ENCODE results near the gene KLHL29.

KLHL29 gene

DNA sequence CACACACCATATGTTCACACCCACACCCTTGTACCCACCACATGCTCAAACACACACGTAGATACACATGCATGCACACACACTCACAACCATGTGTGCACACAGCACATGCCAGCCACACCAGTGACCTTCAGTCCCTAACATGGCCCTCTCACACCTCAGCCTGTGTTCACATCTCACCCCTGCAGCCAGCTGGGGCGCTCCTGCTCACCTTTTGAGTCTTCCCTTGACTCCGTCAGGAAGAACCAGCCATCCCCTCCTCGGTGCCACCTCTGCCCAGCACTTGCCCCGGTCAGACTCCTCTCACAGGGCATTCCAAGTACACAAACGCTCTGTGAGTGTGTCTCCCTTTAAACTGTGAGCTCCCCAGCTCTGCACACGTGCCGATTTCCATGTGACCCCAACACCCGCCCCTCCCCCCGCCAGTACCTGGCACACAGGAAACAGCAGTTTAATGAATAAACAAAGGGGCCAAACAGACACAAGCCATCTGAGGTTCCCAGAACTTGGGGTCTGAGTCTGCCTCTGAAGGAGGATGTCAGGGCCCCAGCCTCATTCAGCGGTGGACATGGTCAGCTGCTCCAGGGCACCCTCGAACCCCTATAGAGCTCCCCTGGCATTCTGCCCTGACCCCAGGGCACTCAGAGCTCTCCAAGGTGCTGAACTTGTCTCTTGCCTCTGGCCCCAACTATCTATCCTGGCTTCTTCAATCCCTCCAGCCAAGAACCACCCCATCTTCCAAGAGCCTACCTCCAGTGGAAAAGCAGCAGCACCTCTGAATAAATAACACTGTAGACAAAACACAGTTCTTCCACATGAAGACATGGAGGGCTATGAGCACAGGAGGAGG, 289.1 kb downstream of the KLHL29 start:
- no peak for DNase-seq (ENCODE audit: low read depth, low spot score)

DNA sequence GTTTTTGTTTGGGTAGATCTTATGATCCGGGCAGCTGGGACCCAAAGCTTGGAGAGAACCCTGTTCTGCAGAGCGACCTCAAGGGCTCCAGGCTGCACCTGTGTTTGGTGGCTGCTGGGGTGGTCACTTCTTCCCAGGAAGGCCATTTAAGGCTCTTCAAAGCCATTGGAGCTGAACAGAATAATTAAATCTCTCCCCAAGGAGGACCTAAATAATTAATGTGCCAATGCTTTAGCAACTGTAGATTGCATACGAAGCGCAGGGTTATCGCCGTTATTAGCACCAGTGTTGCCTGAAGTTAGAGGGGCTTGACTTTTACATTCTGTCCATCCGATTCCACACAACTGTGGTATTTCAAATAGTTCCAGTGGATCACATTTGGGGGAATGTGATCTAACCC, 290.5 kb downstream of the KLHL29 start:
- DNase-seq (ENCODE audit: low read depth, low spot score): no peak

DNA sequence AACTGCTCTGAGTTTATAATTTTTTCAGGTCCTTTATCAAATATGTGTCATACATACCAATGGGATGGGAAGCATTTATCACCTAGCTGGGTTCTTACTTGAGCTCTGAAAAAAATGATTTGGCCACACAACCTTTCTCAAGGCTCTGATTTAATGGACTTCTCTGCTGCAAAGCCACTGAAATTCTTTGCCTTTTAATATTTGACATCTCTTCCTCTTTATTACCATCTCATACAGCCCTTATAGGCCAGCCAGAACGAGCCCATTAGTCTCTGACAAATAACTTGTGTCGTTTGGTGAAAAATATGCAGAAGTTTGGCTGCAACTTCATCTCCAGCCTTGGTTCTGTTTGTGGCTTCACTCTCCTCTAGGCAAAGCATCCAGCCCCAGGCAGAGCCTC, 292.9 kb downstream of the KLHL29 start:
- DNase-seq (ENCODE audit: low read depth, low spot score): no peak

DNA sequence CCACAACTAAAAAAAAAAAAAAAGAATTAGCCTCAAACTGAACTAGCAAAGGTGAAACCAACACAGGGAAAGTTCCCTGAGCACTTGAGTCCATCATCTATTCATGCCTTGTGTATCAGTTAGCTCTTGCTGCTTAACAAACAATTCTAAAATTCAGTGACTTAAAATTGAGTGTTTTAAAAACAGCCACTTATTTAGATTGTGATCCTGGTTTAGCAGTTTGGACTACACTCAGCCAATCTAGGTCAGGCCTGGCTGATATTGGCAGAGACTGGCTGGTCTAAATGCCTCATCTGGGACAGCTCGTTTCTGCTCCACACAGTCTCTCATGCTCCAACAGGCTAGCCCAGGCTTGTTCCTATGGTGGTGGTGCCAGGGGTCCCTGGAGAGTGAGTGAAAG, 294.1 kb downstream of the KLHL29 start:
- DNase-seq (ENCODE audit: low read depth, low spot score): no peak

DNA sequence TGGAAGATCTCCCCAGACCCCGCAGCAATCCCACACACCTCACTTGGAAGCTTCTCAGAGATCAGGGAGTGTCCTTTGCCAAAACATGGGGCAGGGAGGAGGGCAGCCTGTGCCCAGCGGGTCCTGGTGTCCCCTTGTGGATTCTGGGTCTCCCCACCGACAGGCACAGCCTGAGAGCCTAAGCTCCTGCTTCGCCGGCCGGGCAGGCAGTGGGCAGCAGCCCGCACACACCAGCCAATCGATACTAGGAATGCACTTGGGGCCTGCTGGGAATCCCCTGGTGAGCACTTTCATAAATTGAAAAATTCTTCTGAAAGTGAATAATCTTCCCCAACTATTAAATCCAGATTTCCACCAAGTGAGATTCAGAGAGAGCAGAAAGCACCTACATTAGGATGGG, 296.0 kb downstream of the KLHL29 start:
- no peak for DNase-seq (ENCODE audit: low read depth, low spot score)

DNA sequence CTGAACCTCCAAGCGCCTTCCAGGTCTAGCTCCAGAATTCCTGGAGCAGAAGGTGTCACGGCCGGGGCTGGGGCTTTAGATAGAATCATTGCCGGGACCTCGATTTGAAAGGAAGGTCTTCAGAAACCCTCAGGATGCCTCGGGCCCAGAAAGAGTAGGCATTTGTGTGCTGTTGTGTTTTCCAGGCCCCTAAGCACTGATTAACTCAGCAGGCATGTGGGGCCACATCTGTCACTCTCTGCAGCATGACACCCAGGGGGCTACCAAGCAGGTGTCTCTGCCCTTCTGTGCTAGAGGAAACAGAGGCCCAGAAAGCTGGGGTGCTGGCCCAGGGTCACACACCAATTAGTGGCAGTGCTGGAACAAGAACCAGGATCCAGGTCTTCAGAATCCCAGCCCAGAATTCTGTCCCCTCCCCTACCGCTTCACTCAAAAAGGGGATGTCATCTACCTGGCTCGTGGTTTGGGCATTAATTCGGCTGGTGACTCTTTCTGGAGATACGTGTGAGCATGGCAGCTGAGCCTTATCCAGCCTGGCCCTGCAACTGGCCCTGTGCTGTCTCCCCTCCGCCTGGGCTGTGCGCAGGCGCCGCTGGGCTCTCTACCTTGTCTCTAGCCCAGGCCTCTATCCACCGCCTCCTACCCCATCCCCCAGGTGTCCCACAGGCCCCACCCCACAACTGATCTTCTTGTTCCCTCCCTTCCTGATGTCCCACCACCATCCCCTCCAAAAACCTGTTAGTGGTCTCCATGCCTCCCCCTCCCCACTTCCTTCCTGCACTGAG, 296.6 kb downstream of the KLHL29 start:
- no peak for DNase-seq (ENCODE audit: low read depth, low spot score)

DNA sequence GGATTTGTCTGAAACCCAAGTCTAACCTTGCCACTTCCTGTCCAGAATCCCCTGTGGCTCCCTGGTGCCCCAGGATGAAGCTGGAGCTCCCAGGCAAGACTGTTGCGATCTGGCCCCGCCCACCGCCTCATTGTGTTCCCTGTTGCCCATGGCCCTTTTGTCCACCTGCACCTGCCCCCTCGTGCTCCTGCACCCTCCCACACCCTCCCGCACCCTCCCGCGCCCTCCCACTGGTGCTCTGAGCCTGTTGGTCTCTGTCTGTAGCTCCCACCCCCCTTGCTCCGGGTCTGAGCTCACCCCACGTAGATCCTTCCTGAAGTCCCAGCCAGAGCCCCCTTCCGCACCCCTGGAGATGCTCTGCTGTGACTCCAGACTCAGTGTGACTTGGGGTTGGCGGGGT, 297.5 kb downstream of the KLHL29 start:
- no peak for DNase-seq (ENCODE audit: low read depth, low spot score)

DNA sequence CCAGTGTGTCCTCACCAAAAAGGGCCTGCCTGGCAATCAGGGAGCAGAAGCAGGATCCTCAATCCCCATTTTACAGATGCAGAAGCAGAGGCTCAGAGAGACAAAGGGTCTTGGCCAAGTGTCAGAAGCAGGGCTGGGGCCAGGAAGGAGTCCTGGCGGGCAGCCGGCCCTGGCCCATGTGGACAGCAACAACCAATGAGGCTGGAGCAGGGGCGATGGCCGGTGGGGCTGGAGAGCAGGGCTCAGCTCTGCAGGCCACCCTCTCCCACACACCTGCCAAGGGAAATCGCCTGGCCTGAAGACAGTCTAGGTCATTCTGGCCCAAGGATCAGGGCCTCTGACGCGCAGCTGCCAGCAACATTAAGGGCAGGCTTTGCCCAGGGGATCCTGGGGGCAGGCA, 298.0 kb downstream of the KLHL29 start:
- no peak for DNase-seq (ENCODE audit: low read depth, low spot score)

DNA sequence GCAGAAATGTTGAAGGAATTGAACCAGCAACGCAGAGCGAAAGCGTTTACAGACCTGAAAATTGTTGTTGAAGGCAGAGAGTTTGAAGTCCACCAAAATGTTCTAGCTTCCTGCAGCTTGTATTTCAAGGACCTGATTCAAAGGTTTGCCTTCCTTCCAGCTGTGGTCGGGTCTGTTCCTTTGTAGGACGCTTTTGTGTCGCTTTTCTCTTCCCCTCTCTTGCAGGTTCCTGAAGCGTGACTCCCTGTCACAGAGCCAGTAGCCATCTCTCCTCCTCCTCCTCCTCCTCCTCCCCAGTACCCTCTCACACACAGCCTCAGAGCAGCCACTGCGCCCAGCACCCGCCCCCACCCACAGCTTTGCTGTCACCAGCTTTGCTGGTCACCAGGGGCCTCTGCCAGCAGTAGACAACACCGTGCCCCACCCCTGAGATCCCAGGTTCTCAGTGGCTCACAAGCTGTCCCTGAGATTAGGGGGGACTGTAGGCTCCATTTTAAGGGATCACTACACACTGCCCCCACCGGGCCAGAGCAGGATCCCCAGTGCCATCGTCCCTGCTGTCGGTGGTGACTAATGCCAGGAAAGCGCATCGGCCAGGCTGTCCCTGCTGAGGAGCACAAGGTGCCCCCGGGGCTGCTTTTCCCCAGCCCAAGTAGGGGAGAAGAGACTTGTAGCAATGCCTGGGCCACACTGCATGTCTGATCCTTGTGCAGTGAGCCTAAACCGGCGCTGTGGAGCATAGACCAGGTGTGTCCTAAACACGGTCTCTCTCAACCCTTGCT, 299.6 kb downstream of the KLHL29 start:
- no peak for DNase-seq (ENCODE audit: low read depth, low spot score)

DNA sequence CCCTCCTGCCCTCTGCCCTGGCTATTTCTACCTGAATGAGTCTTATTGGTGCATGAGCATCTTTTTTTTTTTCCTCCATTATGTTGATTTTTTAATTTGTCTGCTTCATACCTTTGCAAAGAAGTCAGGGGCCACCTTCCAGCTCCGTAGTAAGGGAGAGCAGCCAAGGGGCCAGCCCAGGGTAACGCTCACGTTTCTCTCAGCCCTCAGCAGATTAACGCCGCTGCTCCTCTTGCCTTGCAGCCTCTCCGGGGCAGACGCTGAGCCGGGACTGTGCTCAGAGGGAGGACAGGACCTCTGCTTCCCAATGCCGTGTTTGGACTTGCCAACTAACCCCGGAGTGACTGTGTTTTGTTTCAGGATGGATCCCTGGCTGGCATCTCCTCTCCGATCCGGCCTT, 300.2 kb downstream of the KLHL29 start:
- no peak for DNase-seq (ENCODE audit: low read depth, low spot score)

DNA sequence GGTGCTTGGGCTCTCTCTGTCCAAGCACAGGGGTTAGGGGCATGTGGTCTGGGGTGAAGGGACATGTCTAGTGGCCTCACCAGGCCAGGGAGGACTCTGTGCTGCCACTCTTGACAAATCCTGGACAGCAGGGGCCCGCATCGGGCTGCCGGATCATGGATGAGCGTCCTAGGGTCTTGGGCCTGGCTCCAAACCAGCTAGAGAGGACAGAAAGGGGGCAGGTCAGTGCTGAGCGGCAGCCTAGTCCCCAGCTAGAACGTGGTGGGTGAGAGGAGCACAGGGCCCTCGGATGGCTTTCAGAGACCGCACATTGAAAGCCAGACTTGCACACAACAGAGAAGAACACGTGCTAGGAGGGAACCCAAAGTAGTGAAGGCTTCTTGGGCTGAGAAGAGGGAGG, 300.7 kb downstream of the KLHL29 start:
- no peak for DNase-seq (ENCODE audit: low read depth, low spot score)

DNA sequence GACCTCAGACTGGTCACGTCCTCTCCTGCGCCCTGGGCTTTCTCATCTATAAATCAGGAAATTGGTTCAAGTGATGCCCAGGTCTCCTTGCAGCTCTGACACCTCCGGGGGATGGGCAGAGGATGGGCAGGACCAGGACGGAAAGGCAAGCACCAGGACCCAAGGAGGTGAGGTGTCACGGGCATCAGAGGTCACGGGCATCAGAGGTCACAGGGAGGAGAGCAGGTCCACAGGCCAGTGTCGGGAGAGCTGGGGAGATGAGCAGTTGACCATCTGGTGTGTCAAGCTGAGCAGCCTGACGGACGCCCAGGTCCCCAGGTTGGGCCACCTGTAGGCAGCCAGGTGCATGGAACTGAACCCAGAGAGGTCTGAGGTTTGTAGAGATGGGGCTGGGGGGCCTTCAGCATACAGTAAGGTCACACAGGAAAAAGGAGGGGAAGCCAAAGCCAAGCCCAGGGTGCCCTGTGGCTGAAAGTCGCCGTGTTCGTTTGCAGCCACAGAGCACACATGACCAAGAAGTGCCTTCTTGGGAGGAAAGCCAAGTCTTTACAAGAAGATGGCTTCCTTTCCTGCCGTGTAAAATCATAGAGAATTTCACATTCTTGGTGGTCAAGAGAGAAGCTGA, 301.5 kb downstream of the KLHL29 start:
- DNase-seq (ENCODE audit: low read depth, low spot score): no peak

DNA sequence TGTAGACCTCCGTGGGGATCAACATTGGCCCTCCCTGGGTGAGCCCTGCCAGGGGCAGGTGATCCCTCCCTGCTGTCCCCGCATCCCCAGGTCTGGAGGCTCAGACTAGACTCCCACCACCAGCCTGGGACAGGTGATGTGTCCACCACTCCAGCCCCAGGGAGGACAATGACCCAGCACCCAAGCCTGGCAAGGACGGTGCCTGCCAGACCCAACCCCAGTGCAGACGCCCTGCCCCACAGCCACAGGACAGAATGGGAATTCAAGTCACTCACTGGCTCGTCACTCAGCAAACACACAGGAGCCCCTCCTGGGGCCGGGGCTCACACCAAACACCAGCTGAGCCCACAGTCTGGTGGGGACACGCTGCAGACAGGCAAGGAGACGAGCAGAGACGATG, 302.2 kb downstream of the KLHL29 start:
- no peak for DNase-seq (ENCODE audit: low read depth, low spot score)

DNA sequence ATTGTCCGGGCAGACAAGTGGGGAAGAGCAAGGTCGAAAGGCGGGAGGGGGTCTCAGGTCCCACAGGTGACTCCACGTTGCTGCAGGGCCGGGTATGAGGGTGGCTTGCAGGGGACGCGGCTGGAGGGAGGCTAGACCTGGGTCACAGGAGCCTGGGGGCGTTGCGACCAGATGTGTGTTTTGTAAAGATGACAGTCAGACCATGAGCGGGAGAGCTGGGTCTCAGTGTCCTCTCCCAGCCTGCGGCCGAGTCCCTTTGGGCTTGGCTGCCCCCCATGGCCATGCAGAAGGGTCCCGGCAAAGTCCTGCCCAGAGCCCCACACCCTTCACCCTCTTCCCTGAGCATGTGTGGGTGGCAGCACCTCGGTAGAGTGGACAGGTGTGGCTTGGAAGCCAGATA, 302.7 kb downstream of the KLHL29 start:
- no peak for DNase-seq (ENCODE audit: low read depth, low spot score)

DNA sequence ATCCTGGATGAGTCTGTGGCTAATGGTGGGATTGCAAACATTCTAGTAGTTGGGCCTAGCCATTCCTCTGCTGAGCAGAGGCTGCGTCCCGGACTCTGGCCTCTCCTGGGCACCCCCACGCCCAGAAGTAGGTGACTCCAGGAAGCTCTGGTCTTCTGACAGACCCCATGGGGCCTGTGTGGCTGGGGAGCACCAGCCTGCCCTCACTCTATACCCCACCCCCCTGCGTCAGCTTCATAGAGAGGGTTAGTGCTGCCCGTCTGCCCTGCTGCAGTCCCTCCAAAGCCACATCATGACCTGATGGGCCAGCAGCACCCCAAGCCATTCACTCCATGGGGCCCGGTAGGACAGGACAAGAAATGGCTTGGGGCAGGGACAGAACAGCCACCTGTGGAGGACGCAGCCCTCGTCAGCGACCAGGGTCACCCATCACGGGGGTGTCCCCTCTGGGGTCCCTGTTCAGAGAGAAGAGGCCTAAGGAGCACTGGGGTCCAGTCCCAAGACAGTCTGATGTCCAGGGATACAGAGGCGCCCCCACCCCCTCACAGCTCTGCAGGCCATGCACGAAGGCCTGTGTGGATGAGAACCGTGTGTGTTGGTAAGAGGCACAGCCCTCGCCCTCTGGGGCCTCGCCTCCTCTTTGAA, 303.6 kb downstream of the KLHL29 start:
- DNase-seq (ENCODE audit: low read depth, low spot score): no peak

DNA sequence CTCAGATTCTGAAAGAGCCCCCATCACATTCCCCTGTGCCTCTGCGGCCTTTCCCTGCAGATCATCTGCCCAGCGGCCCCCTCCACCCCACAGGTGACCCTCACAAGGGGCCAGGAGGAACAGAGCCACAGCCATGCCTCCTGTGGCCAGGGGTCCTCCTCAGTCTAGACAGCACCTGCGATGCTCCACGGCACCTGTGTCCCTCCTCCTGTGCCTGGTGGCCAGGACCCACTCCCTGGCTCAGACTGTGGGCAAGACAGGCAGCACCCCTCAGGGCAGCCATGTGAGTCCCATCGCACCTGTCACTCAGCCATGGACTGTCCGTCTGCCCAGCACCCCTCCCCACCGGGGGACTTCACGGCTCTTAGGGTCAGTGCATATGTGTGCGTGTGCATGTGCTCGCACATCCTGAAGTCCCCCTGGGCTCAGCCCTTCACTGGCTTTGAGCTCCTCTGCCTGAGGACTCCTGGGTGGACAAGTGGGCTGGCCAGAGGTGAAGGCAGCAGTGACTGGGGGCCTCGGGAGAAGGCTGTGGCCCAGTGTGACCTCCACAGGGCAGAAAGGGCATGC, 304.2 kb downstream of the KLHL29 start:
- DNase-seq (ENCODE audit: low read depth, low spot score): no peak

DNA sequence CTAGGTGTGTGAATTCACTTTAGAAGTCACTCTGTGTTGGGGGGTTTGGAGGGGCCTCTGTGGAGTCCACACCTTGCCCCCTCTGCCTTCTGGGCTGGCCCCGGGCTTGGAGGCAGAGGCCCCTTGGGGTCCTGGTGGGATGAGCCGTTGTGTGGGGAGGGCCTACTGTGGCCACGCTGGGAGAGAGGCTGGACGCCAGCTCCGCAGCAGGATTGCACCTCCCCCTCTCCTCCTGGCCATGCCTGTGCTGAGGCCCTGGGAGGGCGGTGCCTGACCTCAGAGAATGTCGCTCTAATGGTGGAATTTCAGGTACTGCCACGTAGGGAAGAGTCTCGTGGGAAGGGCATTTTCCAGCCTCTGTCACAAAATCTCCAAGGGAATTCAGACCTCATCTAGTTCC, 304.9 kb downstream of the KLHL29 start:
- no peak for DNase-seq (ENCODE audit: low read depth, low spot score)

DNA sequence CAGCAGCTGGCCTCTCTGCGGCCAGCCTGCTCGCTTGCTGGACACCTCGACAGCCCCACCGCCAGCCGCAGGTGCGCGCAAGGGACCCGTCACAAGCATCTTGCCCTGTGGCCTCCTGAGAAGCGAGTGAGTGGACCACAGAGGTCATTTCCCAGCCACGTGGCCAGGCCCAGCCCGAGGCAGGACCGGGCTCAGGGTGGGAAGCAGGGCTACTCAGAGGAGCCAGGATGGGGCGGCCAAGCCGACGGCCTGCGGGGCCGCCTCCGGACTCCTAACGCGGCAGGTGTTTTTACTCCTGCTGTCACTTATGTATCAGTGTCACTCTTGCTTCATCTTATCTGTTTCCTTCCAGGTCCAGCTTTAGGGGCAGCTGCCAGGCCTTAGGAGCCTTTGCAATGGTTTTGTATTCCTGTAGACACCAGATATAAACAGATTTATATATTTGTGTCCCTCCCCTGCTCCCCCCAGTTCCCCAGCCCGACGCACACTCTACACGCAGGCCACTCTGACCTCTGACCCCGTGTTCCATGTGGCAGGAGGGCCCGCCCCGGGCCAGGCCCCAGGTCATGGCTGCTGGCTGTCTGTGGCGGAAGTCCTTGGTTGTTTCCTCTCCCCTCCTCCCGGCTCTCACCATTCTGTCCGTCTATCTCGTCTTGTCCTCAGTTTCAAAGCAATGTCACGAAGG, 305.6 kb downstream of the KLHL29 start:
- DNase-seq (ENCODE audit: low read depth, low spot score): no peak

DNA sequence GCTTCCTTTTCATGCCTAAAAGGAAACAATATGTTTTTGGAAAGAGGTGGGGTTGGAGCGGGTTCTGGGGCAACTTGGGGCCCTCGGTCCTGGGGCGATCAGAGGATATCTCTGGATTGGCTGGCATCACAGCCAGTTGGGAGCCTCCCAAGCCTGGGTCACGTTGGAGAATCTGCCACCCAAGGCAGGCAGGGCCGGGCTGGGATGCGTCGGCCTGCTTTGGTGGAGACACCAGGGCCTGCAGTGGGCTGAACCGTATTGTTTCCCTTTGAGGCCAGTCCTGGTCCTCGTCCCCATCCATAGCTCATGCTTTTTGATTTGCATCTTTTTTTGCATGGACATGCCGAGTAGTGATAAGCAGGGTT, 306.1 kb downstream of the KLHL29 start:
- DNase-seq (ENCODE audit: low read depth, low spot score): no peak

DNA sequence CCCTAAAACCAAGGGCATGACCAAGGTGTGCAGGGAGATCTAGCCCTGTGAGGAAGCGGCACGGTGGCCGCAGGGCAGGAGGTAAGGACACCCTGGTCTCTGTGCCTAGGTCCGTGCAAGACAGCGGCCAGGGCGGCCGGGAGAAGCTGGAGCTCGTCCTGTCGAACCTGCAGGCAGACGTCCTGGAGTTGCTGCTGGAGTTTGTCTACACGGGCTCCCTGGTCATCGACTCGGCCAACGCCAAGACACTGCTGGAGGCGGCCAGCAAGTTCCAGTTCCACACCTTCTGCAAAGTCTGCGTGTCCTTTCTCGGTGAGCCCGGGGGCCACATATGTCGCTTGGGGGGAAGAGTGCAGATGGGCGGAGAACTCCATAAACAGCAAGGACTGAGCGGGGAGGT, 306.6 kb downstream of the KLHL29 start:
- no peak for DNase-seq (ENCODE audit: low read depth, low spot score)

DNA sequence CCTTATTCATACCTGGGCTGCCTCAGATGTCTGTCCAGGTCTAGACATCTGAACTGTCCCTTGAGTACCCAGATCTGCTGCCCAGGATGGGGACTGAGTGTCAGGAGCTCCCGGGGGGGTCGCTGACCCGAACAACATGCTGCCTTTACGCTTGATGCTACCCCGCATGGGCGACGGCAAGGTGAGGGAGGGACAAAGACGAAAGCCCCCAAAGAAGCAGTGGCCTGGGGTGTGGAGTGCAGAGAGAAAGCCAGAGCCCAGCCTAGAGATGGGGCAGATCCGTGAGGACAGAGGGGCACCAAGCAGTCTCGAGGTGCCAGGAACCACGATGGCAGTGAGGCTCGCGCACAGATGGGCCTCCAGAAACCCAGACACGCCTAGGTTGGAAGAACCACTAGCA, 307.3 kb downstream of the KLHL29 start:
- no peak for DNase-seq (ENCODE audit: low read depth, low spot score)
